Mesendoderm (in vitro differentiated cells): ENCODE results near the gene AKAP13.

ENCODE experiments used
- DNase-seq: peaks from one replicate; pipeline ENCODE4 v3.0.0; 2013
- H2AK5ac ChIP-seq: 2 replicates; pipeline ENCODE4 v1.6.1; 2013; ENCODE audit warnings: low read length, inconsistent platforms
- H2BK120ac ChIP-seq: 2 replicates; pipeline ENCODE4 v1.6.1; 2013; ENCODE audit warnings: low read depth, mild to moderate bottlenecking, low read length, moderate library complexity, mixed read lengths
- H2BK15ac ChIP-seq: replicated peaks from 2 replicates; pipeline ENCODE4 v1.6.1; 2013; ENCODE audit warnings: low read depth, mild to moderate bottlenecking, moderate library complexity
- H2BK5ac ChIP-seq: 2 replicates; pipeline ENCODE4 v1.6.1; 2013; ENCODE audit warnings: low read length, inconsistent platforms
- H3K18ac ChIP-seq: 2 replicates; pipeline ENCODE4 v1.6.1; 2013; ENCODE audit warnings: mild to moderate bottlenecking, low read length, mixed read lengths
- H3K23ac ChIP-seq: one replicate; pipeline ENCODE4 v1.6.1; 2013; ENCODE audit warnings: low read length
- H3K27ac ChIP-seq: 2 replicates; pipeline ENCODE4 v1.5.1; 2013; ENCODE audit warnings: low read depth, mild to moderate bottlenecking, inconsistent platforms, low read length, moderate library complexity
- H3K27me3 ChIP-seq: 2 replicates; pipeline ENCODE4 v1.6.1; 2013; ENCODE audit warnings: low read length, control low read depth, mild to moderate bottlenecking, inconsistent platforms; ENCODE audit not compliant: insufficient read depth, poor library complexity
- H3K36me3 ChIP-seq: 2 replicates; pipeline ENCODE4 v1.6.1; 2013; ENCODE audit warnings: low read length, inconsistent platforms; ENCODE audit not compliant: control insufficient read depth, insufficient read depth
- H3K4ac ChIP-seq: one replicate; pipeline ENCODE4 v1.6.1; 2013; ENCODE audit warnings: low read depth, mild to moderate bottlenecking, low read length, moderate library complexity
- H3K4me1 ChIP-seq: 2 replicates; pipeline ENCODE4 v1.6.1; 2013; ENCODE audit warnings: low read depth, low read length, inconsistent platforms; ENCODE audit not compliant: control insufficient read depth
- H3K4me2 ChIP-seq: 2 replicates; pipeline ENCODE4 v1.6.1; 2013; ENCODE audit warnings: low read length
- H3K4me3 ChIP-seq: 2 replicates; pipeline ENCODE4 v1.5.1; 2013; ENCODE audit warnings: mild to moderate bottlenecking, low read length
- H3K56ac ChIP-seq: one replicate; pipeline ENCODE4 v1.6.1; 2013; ENCODE audit warnings: low read length
- H3K79me1 ChIP-seq: 2 replicates; pipeline ENCODE4 v1.6.1; 2013; ENCODE audit warnings: low read length, inconsistent platforms
- H3K79me2 ChIP-seq: 2 replicates; pipeline ENCODE4 v1.6.1; 2013; ENCODE audit warnings: mild to moderate bottlenecking, low read length; ENCODE audit not compliant: control insufficient read depth, insufficient read depth
- H3K9ac ChIP-seq: 2 replicates; pipeline ENCODE4 v1.6.1; 2013; ENCODE audit warnings: low read length, inconsistent platforms
- H4K5ac ChIP-seq: one replicate; pipeline ENCODE4 v1.6.1; 2013; ENCODE audit warnings: low read length
- H4K8ac ChIP-seq: one replicate; pipeline ENCODE4 v1.6.1; 2013; ENCODE audit warnings: low read depth, mild to moderate bottlenecking, control low read depth, low read length, moderate library complexity
- WGBS: extraction: QIAGEN DNeasy Blood & Tissue Kit; methylation state at CpG from one replicate; pipeline ENCODE4 v1.1.7; 2013; ENCODE audit warnings: low lambda C conversion rate, missing lambda C conversion rate; ENCODE audit not compliant: insufficient coverage; ENCODE audit errors: extremely low coverage; 5-methylcytosine and 5-hydroxymethylcytosine counted together

The AKAP13 gene

GRCh38 chr15:85745525-85746150 lies 365.2 kb downstream of the AKAP13 start:
- no peak overlapping the region for H2BK15ac ChIP-seq
- H3K27ac ChIP-seq, result no peak overlapping the region
- H2BK5ac ChIP-seq, result no peak overlapping the region
- no CpG with 5 or more reads among the region's 14 CpGs for WGBS
- no peak overlapping the region for H3K18ac ChIP-seq
- H2AK5ac ChIP-seq, result no peak overlapping the region
- no peaks in the 10 kb centered on the region for H3K4me1 ChIP-seq
- peaks cover 5% of the 10 kb centered on the region for H3K36me3 ChIP-seq
- no peak overlapping the region for H3K56ac ChIP-seq
- H4K8ac ChIP-seq, result no peak overlapping the region
- no peak overlapping the region for H2BK120ac ChIP-seq
- H3K79me1 ChIP-seq, result no peaks in the 10 kb centered on the region
- H3K9ac ChIP-seq, result no peak overlapping the region
- DNase-seq, result no peak
- no peaks in the 10 kb centered on the region for H3K79me2 ChIP-seq
- no peak overlapping the region for H3K4ac ChIP-seq
- H4K5ac ChIP-seq, result no peak overlapping the region
- H3K27me3 ChIP-seq, result no peaks in the 10 kb centered on the region
- H3K4me3 ChIP-seq, result no peak overlapping the region
- no peak overlapping the region for H3K4me2 ChIP-seq
- no peak overlapping the region for H3K23ac ChIP-seq

GRCh38 chr15:85746641-85747040 lies 366.2 kb downstream of the AKAP13 start:
- H3K27me3 ChIP-seq, result no peaks in the 10 kb centered on the region
- H4K8ac ChIP-seq, result no peak overlapping the region
- peaks cover 5% of the 10 kb centered on the region for H3K36me3 ChIP-seq
- H3K23ac ChIP-seq, result no peak overlapping the region
- H3K9ac ChIP-seq, result no peak overlapping the region
- H3K4ac ChIP-seq, result no peak overlapping the region
- no peaks in the 10 kb centered on the region for H3K79me2 ChIP-seq
- DNase-seq, result no peak
- no peak overlapping the region for H4K5ac ChIP-seq
- no CpG with 5 or more reads among the region's 12 CpGs for WGBS
- H3K27ac ChIP-seq, result no peak overlapping the region
- H3K4me1 ChIP-seq, result no peaks in the 10 kb centered on the region
- H2BK120ac ChIP-seq, result no peak overlapping the region
- H3K4me3 ChIP-seq, result no peak overlapping the region
- H2BK5ac ChIP-seq, result no peak overlapping the region
- no peak overlapping the region for H2BK15ac ChIP-seq
- H3K18ac ChIP-seq, result no peak overlapping the region
- H3K4me2 ChIP-seq, result no peak overlapping the region
- H3K79me1 ChIP-seq, result no peaks in the 10 kb centered on the region
- H3K56ac ChIP-seq, result no peak overlapping the region
- H2AK5ac ChIP-seq, result no peak overlapping the region

- Histone ChIP-seq H2BK5ac (no peak overlapping the region), H4K5ac (no peak overlapping the region), H4K8ac (no peak overlapping the region), H2BK15ac (no peak overlapping the region), H3K4me1 (peaks cover 1% of the 10 kb centered on the region), H3K4me2 (no peak overlapping the region), H3K79me1 (no peaks in the 10 kb centered on the region), H3K23ac (no peak overlapping the region), H3K79me2 (no peaks in the 10 kb centered on the region), H2AK5ac (no peak overlapping the region), H3K56ac (no peak overlapping the region), H2BK120ac (no peak overlapping the region), H3K27me3 (no peaks in the 10 kb centered on the region), H3K18ac (no peak overlapping the region), H3K9ac (no peak overlapping the region), H3K4ac (no peak overlapping the region), H3K4me3 (no peak overlapping the region), H3K27ac (no peak overlapping the region), H3K36me3 (peaks cover 5% of the 10 kb centered on the region)
- DNase-seq, result no peak
- no CpG with 5 or more reads among the region's 9 CpGs for WGBS
Observed at GRCh38 chr15:85748176-85748575, 367.8 kb downstream of the AKAP13 start.

- Histone ChIP-seq H3K23ac (no peak overlapping the region), H2AK5ac (no peak overlapping the region), H2BK15ac (no peak overlapping the region), H2BK120ac (no peak overlapping the region), H3K79me1 (no peaks in the 10 kb centered on the region), H3K27me3 (no peaks in the 10 kb centered on the region), H3K18ac (no peak overlapping the region), H3K56ac (no peak overlapping the region), H3K4me1 (peaks cover 1% of the 10 kb centered on the region), H3K9ac (no peak overlapping the region), H3K79me2 (no peaks in the 10 kb centered on the region), H3K36me3 (peaks cover 5% of the 10 kb centered on the region), H3K27ac (no peak overlapping the region), H4K8ac (no peak overlapping the region), H3K4ac (no peak overlapping the region), H4K5ac (no peak overlapping the region), H3K4me2 (no peak overlapping the region), H3K4me3 (no peak overlapping the region), H2BK5ac (no peak overlapping the region)
- DNase-seq, result peak; percentile 67
- WGBS, result no CpG with 5 or more reads among the region's 11 CpGs
Observed at GRCh38 chr15:85748729-85749128, 368.3 kb downstream of the AKAP13 start.

GRCh38 chr15:85749261-85750151 lies 369.1 kb downstream of the AKAP13 start:
- no peak for DNase-seq
- no peaks in the 10 kb centered on the region for H3K79me2 ChIP-seq
- no peaks in the 10 kb centered on the region for H3K79me1 ChIP-seq
- no peak overlapping the region for H3K23ac ChIP-seq
- WGBS, result no CpG with 5 or more reads among the region's 21 CpGs
- H3K18ac ChIP-seq, result no peak overlapping the region
- no peak overlapping the region for H4K8ac ChIP-seq
- H2BK120ac ChIP-seq, result no peak overlapping the region
- no peak overlapping the region for H3K9ac ChIP-seq
- no peak overlapping the region for H3K4ac ChIP-seq
- no peak overlapping the region for H2BK15ac ChIP-seq
- peaks cover 5% of the 10 kb centered on the region for H3K36me3 ChIP-seq
- H2AK5ac ChIP-seq, result no peak overlapping the region
- H3K4me3 ChIP-seq, result no peak overlapping the region
- H2BK5ac ChIP-seq, result no peak overlapping the region
- H3K4me1 ChIP-seq, result peaks cover 1% of the 10 kb centered on the region
- H4K5ac ChIP-seq, result no peak overlapping the region
- H3K27me3 ChIP-seq, result no peaks in the 10 kb centered on the region
- H3K27ac ChIP-seq, result no peak overlapping the region
- H3K56ac ChIP-seq, result no peak overlapping the region
- no peak overlapping the region for H3K4me2 ChIP-seq
